WERI-Rb-1 (cell line): ENCODE results near the gene ACSM6.

ENCODE experiments used
- DNase-seq: peaks from one replicate; pipeline ENCODE4 v3.0.0-alpha.2; 2020
- H3K27ac ChIP-seq: fragments of 250-450 bp; sonication (Bioruptor Pico); 2 replicates; pipeline ENCODE4 v1.5.1; 2020; ENCODE audit warnings: mild to moderate bottlenecking, moderate library complexity
- H3K27me3 ChIP-seq: fragments of 250-450 bp; sonication (Bioruptor Pico); 2 replicates; pipeline ENCODE4 v1.5.1; 2021; ENCODE audit warnings: mild to moderate bottlenecking, low read depth, moderate library complexity; ENCODE audit not compliant: insufficient read depth, severe bottlenecking
- H3K36me3 ChIP-seq: fragments of 250-450 bp; sonication (Bioruptor Pico); 2 replicates; pipeline ENCODE4 v1.5.1; 2020; ENCODE audit warnings: mild to moderate bottlenecking, moderate library complexity
- H3K4me3 ChIP-seq: 2 replicates; pipeline ENCODE4 v1.5.1; 2011; ENCODE audit warnings: low read depth, mild to moderate bottlenecking, control low read depth, low read length
- H3K9me3 ChIP-seq: fragments of 250-450 bp; sonication (Bioruptor Pico); 2 replicates; pipeline ENCODE4 v1.5.1; 2021; ENCODE audit warnings: mild to moderate bottlenecking, moderate library complexity; ENCODE audit not compliant: severe bottlenecking
- CTCF ChIP-seq: IDR thresholded peaks from 2 replicates; pipeline ENCODE4 v1.5.1; 2011; ENCODE audit warnings: low read depth, mild to moderate bottlenecking, control low read depth, inconsistent platforms, low read length

ACSM6 gene

GRCh38 chr10:95264227-95265051 is 70.4 kb downstream of the ACSM6 start:
- TF ChIP-seq CTCF = no peak
- H3K4me3 ChIP-seq = no peak overlapping the region
- DNase-seq = no peak
- H3K27ac ChIP-seq = no peak overlapping the region
- no peaks in the 10 kb centered on the region for H3K9me3 ChIP-seq
- no peaks in the 10 kb centered on the region for H3K27me3 ChIP-seq
- H3K36me3 ChIP-seq = peaks cover 75% of the 10 kb centered on the region

GRCh38 chr10:95265572-95265971 is 71.5 kb downstream of the ACSM6 start:
- TF ChIP-seq CTCF = no peak
- H3K27ac ChIP-seq = no peak overlapping the region
- no peaks in the 10 kb centered on the region for H3K27me3 ChIP-seq
- no peak overlapping the region for H3K4me3 ChIP-seq
- no peaks in the 10 kb centered on the region for H3K9me3 ChIP-seq
- H3K36me3 ChIP-seq = peaks cover 73% of the 10 kb centered on the region
- no peak for DNase-seq

DNA sequence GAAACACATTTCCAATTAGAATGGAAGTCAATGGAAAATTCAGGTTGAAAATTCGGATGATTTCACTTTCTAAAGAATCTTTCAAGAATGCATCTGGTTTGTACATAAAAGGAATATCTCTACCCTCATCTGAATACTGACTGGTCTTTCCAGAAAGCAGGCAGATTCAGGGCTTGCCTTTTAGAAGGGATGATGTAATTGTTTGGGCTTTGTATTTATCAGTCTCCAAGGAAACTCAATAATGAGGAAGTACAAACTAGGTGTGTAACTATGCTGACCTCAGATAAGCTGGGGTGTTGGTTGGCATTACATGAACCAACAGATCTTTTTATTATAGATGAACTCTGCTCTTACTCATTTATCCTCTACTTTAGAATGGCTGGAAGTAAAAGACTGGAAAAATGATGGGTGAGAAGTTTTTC is 72.6 kb downstream of the ACSM6 start:
- TF ChIP-seq CTCF = no peak
- Histone ChIP-seq H3K36me3 (peaks cover 67% of the 10 kb centered on the region), H3K4me3 (no peak overlapping the region), H3K9me3 (no peaks in the 10 kb centered on the region), H3K27me3 (no peaks in the 10 kb centered on the region), H3K27ac (no peak overlapping the region)
- no peak for DNase-seq

DNA sequence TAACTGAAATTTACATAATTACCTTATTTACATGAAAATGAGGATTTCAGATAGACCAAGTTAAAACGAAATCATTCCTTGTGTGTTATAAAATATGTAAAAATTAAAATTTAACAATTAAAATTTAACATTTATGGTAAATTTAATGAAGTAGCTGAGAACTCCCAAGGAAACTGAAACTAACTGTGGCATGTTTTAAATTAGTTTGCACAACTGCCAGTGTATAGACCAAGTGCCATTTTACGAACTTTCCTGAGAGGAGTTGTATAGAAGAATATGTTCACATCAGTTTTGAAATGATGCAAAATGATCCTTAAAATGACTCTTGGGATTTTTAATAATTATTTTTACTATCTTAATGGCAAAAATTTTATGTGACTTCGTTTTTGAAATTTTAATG is 73.2 kb downstream of the ACSM6 start:
- DNase-seq = no peak
- H3K9me3 ChIP-seq = no peaks in the 10 kb centered on the region
- H3K4me3 ChIP-seq = no peak overlapping the region
- no peaks in the 10 kb centered on the region for H3K27me3 ChIP-seq
- no peak overlapping the region for H3K27ac ChIP-seq
- TF ChIP-seq CTCF = no peak
- H3K36me3 ChIP-seq = peaks cover 63% of the 10 kb centered on the region

DNA sequence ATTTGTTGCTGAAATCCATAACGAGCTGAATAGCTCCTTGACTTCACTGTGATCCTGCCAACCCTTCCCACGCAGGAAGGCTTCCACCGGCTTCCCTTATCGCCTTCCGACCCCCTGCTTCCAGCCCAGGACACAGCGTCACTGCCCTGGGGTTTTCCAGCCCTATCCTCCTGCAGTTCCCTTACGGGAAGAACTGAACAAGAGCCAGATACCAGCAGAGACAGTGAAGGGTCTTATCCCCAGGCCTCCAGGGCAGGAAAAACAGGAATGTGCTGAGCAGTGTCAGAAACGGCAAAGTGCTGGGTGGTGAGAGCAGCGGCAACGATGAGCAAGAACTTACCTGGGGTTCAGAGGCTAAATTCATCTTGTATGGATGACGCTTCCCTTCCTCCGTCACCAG is 74.4 kb downstream of the ACSM6 start:
- H3K27me3 ChIP-seq = no peaks in the 10 kb centered on the region
- no peak for DNase-seq
- no peaks in the 10 kb centered on the region for H3K9me3 ChIP-seq
- peaks cover 59% of the 10 kb centered on the region for H3K36me3 ChIP-seq
- H3K27ac ChIP-seq = no peak overlapping the region
- no peak for TF ChIP-seq CTCF
- H3K4me3 ChIP-seq = no peak overlapping the region
